Caco-2 (cell line): ENCODE measurements around the gene HBA2. TPM values are rescaled to one million over a fixed set of nuclear protein-coding genes. Genes with fewer than 3 reads are reported as not detected.

Source experiments
- BruUV-seq: library from RNA; stranded (reverse); fragments of 400-500 nt; replicated peaks from 2 replicates; lab custom pipeline; 2021; lab: Mats Ljungman, UMichigan
- CTCF ChIA-PET: fragments of 300-600 bp; sonication (Branson Sonifier 250); formaldehyde crosslinking; loops from one replicate; lab custom pipeline; 2022; ENCODE audit warnings: antibody characterized with exemption; lab: Charles Lee
- POLR2A ChIA-PET: fragments of 300-600 bp; sonication (Branson Sonifier 250); formaldehyde crosslinking; loops from one replicate; lab custom pipeline; 2022; ENCODE audit warnings: antibody characterized with exemption; lab: Charles Lee
- DNase-seq, 2 experiments: peaks; one replicate each; pipeline versions ENCODE4 v3.0.0 to v3.0.0-alpha.2; 2020 to 2022
- H3K27me3 ChIP-seq: replicated peaks from 2 replicates; pipeline ENCODE4 v1.6.0; 2011; ENCODE audit warnings: low read length; ENCODE audit not compliant: control insufficient read depth, insufficient read depth
- H3K36me3 ChIP-seq: 2 replicates; pipeline ENCODE4 v1.5.1; 2011; ENCODE audit warnings: low read length; ENCODE audit not compliant: control insufficient read depth, insufficient read depth
- H3K4me1 ChIP-seq: fragments of 250-450 bp; sonication (Bioruptor Pico); 2 replicates; pipeline ENCODE4 v1.5.1; 2020; ENCODE audit warnings: mild to moderate bottlenecking
- H3K4me3 ChIP-seq: 2 replicates; pipeline ENCODE4 v1.5.1; 2011; ENCODE audit warnings: low read depth, mild to moderate bottlenecking, control low read depth, low read length
- H3K9me3 ChIP-seq: fragments of 250-450 bp; sonication (Bioruptor Pico); 2 replicates; pipeline ENCODE4 v1.5.1; 2020; ENCODE audit warnings: mild to moderate bottlenecking, moderate library complexity
- H3K27ac Mint-ChIP-seq: one replicate; pipeline ENCODE4 v1.8.0; 2022; ENCODE audit warnings: mixed read lengths; ENCODE audit not compliant: unreplicated experiment
- H3K27me3 Mint-ChIP-seq: one replicate; pipeline ENCODE4 v1.8.0; 2022; ENCODE audit warnings: mixed read lengths; ENCODE audit not compliant: insufficient read depth, unreplicated experiment
- H3K36me3 Mint-ChIP-seq: one replicate; pipeline ENCODE4 v1.8.0; 2022; ENCODE audit warnings: mild to moderate bottlenecking, mixed read lengths; ENCODE audit not compliant: insufficient read depth, unreplicated experiment
- H3K4me1 Mint-ChIP-seq: one replicate; pipeline ENCODE4 v1.8.0; 2022; ENCODE audit warnings: low read depth, mixed read lengths; ENCODE audit not compliant: unreplicated experiment
- H3K4me3 Mint-ChIP-seq: one replicate; pipeline ENCODE4 v1.8.0; 2022; ENCODE audit warnings: mild to moderate bottlenecking, moderate library complexity, mixed read lengths; ENCODE audit not compliant: unreplicated experiment
- H3K9me3 Mint-ChIP-seq: one replicate; pipeline ENCODE4 v1.8.0; 2022; ENCODE audit warnings: mixed read lengths; ENCODE audit not compliant: unreplicated experiment
- intact Hi-C: fragments of 100-400 bp; cut with micrococcal nuclease; formaldehyde crosslinking; loops from one replicate; pipeline ENCODE4 v1.10.0; 2022; ENCODE audit not compliant: unreplicated experiment
- total RNA-seq: library from RNA; stranded (reverse); gene quantifications from 2 replicates; pipeline ENCODE4 v1.2.3, GENCODE V29; 2022
- TF ChIP-seq, protein P1 (sequence below), 2 experiments: fragments of 200-600 bp in 1 of 2; IDR thresholded peaks; 1 replicate in 1 of 2; 2 replicates in 1 of 2; pipeline versions ENCODE4 v1.5.1 to v1.8.0; 2011 to 2022; ENCODE audit warnings: antibody characterized with exemption in 1 of 2, control low read depth in 1 of 2, inconsistent platforms in 1 of 2, low read depth in 1 of 2, low read length in 1 of 2, mild to moderate bottlenecking in 1 of 2, moderate library complexity in 1 of 2; ENCODE audit not compliant: insufficient read depth in 1 of 2, severe bottlenecking in 1 of 2, unreplicated experiment in 1 of 2

Gene HBA2
- total RNA-seq, 1 experiment from 2014 or later = 2.1 TPM

DNA sequence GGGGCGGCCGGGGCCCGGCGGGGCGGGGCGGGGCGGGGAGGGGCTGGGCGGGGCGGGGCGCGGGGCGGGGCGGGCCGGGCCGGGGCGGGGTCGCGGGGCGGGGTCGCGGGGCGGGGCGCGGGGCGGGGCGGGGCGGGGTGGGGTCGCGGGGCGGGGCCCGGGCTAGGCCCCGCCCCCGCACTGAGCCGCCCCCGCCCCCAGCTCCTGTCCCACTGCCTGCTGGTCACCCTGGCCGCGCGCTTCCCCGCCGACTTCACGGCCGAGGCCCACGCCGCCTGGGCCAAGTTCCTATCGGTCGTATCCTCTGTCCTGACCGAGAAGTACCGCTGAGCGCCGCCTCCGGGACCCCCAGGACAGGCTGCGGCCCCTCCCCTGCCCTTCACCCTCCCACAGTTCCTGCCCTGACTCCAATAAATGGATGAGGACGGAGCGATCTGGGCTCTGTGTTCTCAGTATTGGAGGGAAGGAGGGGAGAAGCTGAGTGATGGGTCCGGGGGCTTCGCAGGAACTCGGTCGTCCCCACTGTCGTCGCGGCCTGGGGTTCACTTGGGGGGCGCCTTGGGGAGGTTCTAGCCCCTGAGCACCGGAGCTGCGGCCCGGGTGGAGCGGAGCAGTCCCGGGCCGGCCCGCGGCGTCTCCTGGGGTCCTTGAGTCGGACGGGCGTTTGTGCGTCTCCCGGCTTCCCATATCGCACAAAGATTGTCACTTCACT, 7.7 kb upstream of the HBA2 start:
- H3K36me3 Mint-ChIP-seq = no peaks in the 10 kb centered on the region
- no peak overlapping the region for H3K4me3 Mint-ChIP-seq
- Histone ChIP-seq H3K27me3 (no peaks in the 10 kb centered on the region), H3K9me3 (no peaks in the 10 kb centered on the region), H3K4me1 (no peaks in the 10 kb centered on the region), H3K36me3 (no peaks in the 10 kb centered on the region), H3K4me3 (no peak overlapping the region)
- H3K27me3 Mint-ChIP-seq = peaks cover 5% of the 10 kb centered on the region
- DNase-seq = no peak
- no peak overlapping the region for H3K27ac Mint-ChIP-seq
- H3K4me1 Mint-ChIP-seq = no peaks in the 10 kb centered on the region
- intact Hi-C loops = no loop called here
- ChIA-PET CTCF (no interaction called here), POLR2A (no interaction called here)
- H3K9me3 Mint-ChIP-seq = no peaks in the 10 kb centered on the region
- TF ChIP-seq, protein P1, sequence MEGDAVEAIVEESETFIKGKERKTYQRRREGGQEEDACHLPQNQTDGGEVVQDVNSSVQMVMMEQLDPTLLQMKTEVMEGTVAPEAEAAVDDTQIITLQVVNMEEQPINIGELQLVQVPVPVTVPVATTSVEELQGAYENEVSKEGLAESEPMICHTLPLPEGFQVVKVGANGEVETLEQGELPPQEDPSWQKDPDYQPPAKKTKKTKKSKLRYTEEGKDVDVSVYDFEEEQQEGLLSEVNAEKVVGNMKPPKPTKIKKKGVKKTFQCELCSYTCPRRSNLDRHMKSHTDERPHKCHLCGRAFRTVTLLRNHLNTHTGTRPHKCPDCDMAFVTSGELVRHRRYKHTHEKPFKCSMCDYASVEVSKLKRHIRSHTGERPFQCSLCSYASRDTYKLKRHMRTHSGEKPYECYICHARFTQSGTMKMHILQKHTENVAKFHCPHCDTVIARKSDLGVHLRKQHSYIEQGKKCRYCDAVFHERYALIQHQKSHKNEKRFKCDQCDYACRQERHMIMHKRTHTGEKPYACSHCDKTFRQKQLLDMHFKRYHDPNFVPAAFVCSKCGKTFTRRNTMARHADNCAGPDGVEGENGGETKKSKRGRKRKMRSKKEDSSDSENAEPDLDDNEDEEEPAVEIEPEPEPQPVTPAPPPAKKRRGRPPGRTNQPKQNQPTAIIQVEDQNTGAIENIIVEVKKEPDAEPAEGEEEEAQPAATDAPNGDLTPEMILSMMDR (IDR thresholded peaks at IDR 0.05; ENCODE audit: insufficient read depth in 1 of 2, low read depth in 1 of 2, low read length in 1 of 2, severe bottlenecking in 1 of 2, unreplicated experiment in 1 of 2) = no peak
- BruUV-seq = no TSS peak

DNA sequence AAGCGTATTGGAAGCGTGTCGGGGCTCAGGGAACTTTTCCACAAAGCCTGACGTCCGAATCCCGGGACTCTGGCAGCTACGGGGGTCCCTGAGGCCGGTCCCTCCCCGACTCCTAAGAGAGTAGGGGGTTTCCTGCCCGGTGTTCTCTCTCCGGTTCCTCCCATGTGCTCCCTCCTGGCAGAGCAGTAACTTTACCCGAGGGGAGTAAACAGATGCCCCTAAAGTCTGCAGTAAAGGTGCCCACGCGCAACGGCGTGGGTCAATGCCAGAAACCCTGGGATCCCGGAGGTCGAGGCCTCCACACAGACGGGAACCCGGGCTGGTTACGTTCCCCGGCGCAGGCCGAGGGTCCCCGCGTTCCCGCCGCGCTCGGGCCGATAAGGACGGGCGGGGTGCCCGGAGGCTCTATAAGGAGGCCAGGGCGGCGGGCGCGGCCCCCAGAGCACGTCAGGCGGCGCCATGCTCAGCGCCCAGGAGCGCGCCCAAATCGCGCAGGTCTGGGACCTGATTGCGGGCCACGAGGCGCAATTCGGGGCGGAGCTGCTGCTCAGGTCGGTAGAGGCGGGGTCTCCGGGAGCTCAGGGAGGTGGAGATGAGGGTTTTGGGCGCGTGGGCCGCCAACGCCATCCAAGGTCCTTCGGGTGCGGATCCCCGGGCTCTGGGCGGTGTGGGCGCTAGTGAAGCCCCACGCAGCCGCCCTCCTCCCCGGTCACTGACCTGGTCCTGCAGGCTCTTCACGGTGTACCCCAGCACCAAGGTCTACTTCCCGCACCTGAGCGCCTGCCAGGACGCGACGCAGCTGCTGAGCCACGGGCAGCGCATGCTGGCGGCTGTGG, 6.9 kb upstream of the HBA2 start, which contains the start of gene HBM:
TSS of gene HBM (plus strand) at position 440 of the 836 bp plus-strand sequence. CDS start at position 460, 20 bp downstream.
- H3K9me3 Mint-ChIP-seq = no peaks in the 10 kb centered on the region
- TF ChIP-seq, protein P1 (IDR thresholded peaks at IDR 0.05; ENCODE audit: insufficient read depth in 1 of 2, low read depth in 1 of 2, low read length in 1 of 2, severe bottlenecking in 1 of 2, unreplicated experiment in 1 of 2) = no peak
- BruUV-seq = no TSS peak

DNA sequence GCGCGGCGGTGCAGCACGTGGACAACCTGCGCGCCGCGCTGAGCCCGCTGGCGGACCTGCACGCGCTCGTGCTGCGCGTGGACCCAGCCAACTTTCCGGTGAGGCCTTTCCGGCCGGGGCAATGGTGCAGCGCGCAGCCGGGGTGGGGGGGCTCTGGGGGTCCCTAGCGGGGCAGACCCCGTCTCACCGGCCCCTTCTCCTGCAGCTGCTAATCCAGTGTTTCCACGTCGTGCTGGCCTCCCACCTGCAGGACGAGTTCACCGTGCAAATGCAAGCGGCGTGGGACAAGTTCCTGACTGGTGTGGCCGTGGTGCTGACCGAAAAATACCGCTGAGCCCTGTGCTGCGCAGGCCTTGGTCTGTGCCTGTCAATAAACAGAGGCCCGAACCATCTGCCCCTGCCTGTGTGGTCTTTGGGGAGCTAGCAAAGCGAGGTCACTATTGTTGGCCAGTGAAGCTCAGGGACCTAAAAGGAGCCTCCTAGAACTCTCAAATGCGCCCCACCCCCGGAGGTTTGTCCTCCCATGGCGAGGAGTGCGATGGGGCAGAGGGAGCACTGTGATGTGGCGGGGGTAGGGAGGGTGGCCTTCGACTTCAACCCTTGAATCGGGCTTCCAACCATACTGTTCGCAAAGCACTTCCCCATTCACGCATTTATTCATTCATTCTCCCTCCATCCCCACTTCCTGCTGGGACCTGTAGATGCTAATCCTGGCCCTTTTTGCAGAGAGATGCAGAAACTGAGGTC, 6.1 kb upstream of the HBA2 start:
- Histone ChIP-seq H3K36me3 (no peaks in the 10 kb centered on the region), H3K4me1 (no peaks in the 10 kb centered on the region), H3K4me3 (no peak overlapping the region), H3K27me3 (no peaks in the 10 kb centered on the region), H3K9me3 (no peaks in the 10 kb centered on the region)
- Mint-ChIP-seq H3K4me3 (no peak overlapping the region), H3K36me3 (no peaks in the 10 kb centered on the region), H3K27me3 (peaks cover 9% of the 10 kb centered on the region), H3K4me1 (no peaks in the 10 kb centered on the region), H3K27ac (no peak overlapping the region), H3K9me3 (no peaks in the 10 kb centered on the region)
- no peak for DNase-seq
- ChIA-PET POLR2A (no interaction called here), CTCF (no interaction called here)
- intact Hi-C loops = no loop called here
- no TSS peak for BruUV-seq
- TF ChIP-seq, protein P1 (IDR thresholded peaks at IDR 0.05; ENCODE audit: insufficient read depth in 1 of 2, low read depth in 1 of 2, low read length in 1 of 2, severe bottlenecking in 1 of 2, unreplicated experiment in 1 of 2) = no peak

More for the DNA sequence above, 6.9 kb upstream of the HBA2 start, which contains the start of gene HBM:
- Histone ChIP-seq H3K9me3 (no peaks in the 10 kb centered on the region), H3K4me1 (no peaks in the 10 kb centered on the region), H3K36me3 (no peaks in the 10 kb centered on the region), H3K27me3 (no peaks in the 10 kb centered on the region), H3K4me3 (no peak within 1 kb of the TSS)
- no peak for DNase-seq
- no peak within 1 kb of the TSS for H3K27ac Mint-ChIP-seq
- no peaks in the 10 kb centered on the region for H3K36me3 Mint-ChIP-seq
- POLR2A ChIA-PET = no interaction called here
- H3K27me3 Mint-ChIP-seq = peaks cover 6% of the 10 kb centered on the region
- H3K4me3 Mint-ChIP-seq = no peak within 1 kb of the TSS
- H3K4me1 Mint-ChIP-seq = no peaks in the 10 kb centered on the region
- CTCF ChIA-PET = no interaction called here
- intact Hi-C loops = no loop called here
